GM23338 (cell line): ENCODE results near the gene OR8B12. TPM values are rescaled to one million over a fixed set of nuclear protein-coding genes. Genes with fewer than 3 reads are reported as not detected.

Experiments used
- ATAC-seq: fragments of 200-7000 bp; cut with Tn5 transposase; 3 replicates; pipeline ENCODE4 v1.9.1; 2020
- DNase-seq: peaks from one replicate; pipeline ENCODE4 v3.0.0-alpha.2; 2015; ENCODE audit warnings: low spot score
- H2AFZ ChIP-seq: fragments of 200-600 bp; sonication (generic); 2 replicates; pipeline ENCODE4 v1.8.0; 2016; ENCODE audit warnings: antibody characterized with exemption, mild to moderate bottlenecking, moderate library complexity
- H3F3A ChIP-seq: fragments of 200-600 bp; sonication (generic); replicated peaks from 2 replicates; pipeline ENCODE4 v1.8.0; 2017; ENCODE audit warnings: antibody characterized with exemption, mixed run types, low read depth
- H3K27ac ChIP-seq: fragments of 200-600 bp; sonication (generic); 2 replicates; pipeline ENCODE4 v1.6.1; 2016; ENCODE audit warnings: low read depth
- H3K27me3 ChIP-seq: fragments of 200-600 bp; sonication (generic); 2 replicates; pipeline ENCODE4 v1.8.0; 2016; ENCODE audit warnings: mild to moderate bottlenecking, mixed run types, moderate library complexity; ENCODE audit not compliant: insufficient read depth
- H3K36me3 ChIP-seq: fragments of 200-600 bp; sonication (generic); 2 replicates; pipeline ENCODE4 v1.8.0; 2016; ENCODE audit warnings: mild to moderate bottlenecking; ENCODE audit not compliant: insufficient read depth
- H3K4me1 ChIP-seq: fragments of 200-600 bp; sonication (generic); 2 replicates; pipeline ENCODE4 v1.8.0; 2016; ENCODE audit warnings: mild to moderate bottlenecking, moderate library complexity; ENCODE audit not compliant: insufficient read depth
- H3K4me2 ChIP-seq: fragments of 200-600 bp; sonication (generic); 2 replicates; pipeline ENCODE4 v1.7.1; 2017; ENCODE audit warnings: mixed run types
- H3K4me3 ChIP-seq: fragments of 200-600 bp; sonication (generic); 2 replicates; pipeline ENCODE4 v1.6.1; 2016; ENCODE audit warnings: mixed run types
- H3K79me2 ChIP-seq: fragments of 200-600 bp; sonication (generic); replicated peaks from 2 replicates; pipeline ENCODE4 v1.8.0; 2017; ENCODE audit warnings: mild to moderate bottlenecking; ENCODE audit not compliant: insufficient read depth
- H3K9me2 ChIP-seq: fragments of 200-600 bp; sonication (generic); 2 replicates; pipeline ENCODE4 v1.8.0; 2017; ENCODE audit not compliant: insufficient read depth
- H4K20me1 ChIP-seq: fragments of 200-600 bp; sonication (generic); replicated peaks from 2 replicates; pipeline ENCODE4 v1.8.0; 2017; ENCODE audit warnings: mild to moderate bottlenecking; ENCODE audit not compliant: insufficient read depth
- H3K27ac Mint-ChIP-seq: 2 replicates; pipeline ENCODE4 v1.8.0; 2020; ENCODE audit warnings: inconsistent platforms, mild to moderate bottlenecking, moderate library complexity, mixed read lengths
- H3K27me3 Mint-ChIP-seq: 3 replicates; pipeline ENCODE4 v1.8.0; 2022; ENCODE audit warnings: low read depth, mild to moderate bottlenecking, moderate library complexity, mixed read lengths, inconsistent platforms; ENCODE audit not compliant: insufficient read depth, poor library complexity
- H3K36me3 Mint-ChIP-seq: 3 replicates; pipeline ENCODE4 v1.8.0; 2021; ENCODE audit warnings: low read depth, mild to moderate bottlenecking, inconsistent platforms, moderate library complexity, mixed read lengths
- H3K4me1 Mint-ChIP-seq: 3 replicates; pipeline ENCODE4 v1.8.0; 2020; ENCODE audit warnings: mild to moderate bottlenecking, inconsistent platforms, mixed read lengths
- H3K4me3 Mint-ChIP-seq: 3 replicates; pipeline ENCODE4 v1.8.0; 2021; ENCODE audit warnings: moderate library complexity, mild to moderate bottlenecking, inconsistent platforms, mixed read lengths
- H3K9me3 Mint-ChIP-seq: 3 replicates; pipeline ENCODE4 v1.8.0; 2020; ENCODE audit warnings: moderate library complexity, mild to moderate bottlenecking, inconsistent platforms, mixed read lengths
- EZH2 ChIP-seq: fragments of 200-600 bp; sonication (generic); IDR thresholded peaks from one replicate; pipeline ENCODE4 v1.8.0; 2017; ENCODE audit warnings: antibody characterized with exemption, mild to moderate bottlenecking, low read depth; ENCODE audit not compliant: unreplicated experiment
- EZH2phosphoT487 ChIP-seq: fragments of 200-600 bp; sonication (generic); IDR thresholded peaks from one replicate; pipeline ENCODE4 v1.8.1; 2018; ENCODE audit warnings: antibody characterized with exemption; ENCODE audit not compliant: unreplicated experiment
- JUNB ChIP-seq: IDR thresholded peaks from one replicate; pipeline ENCODE4 v1.6.1; 2016; ENCODE audit warnings: antibody characterized with exemption; ENCODE audit not compliant: unreplicated experiment
- NANOG ChIP-seq: IDR thresholded peaks from 2 replicates; pipeline ENCODE4 v1.6.1; 2016; ENCODE audit warnings: antibody characterized with exemption, borderline replicate concordance
- ZNF114 ChIP-seq: fragments of 250-450 bp; sonication (Bioruptor Pico); IDR thresholded peaks from 2 replicates; pipeline ENCODE4 v1.5.0; 2020; ENCODE audit warnings: mild to moderate bottlenecking, moderate library complexity
- ZNF331 ChIP-seq: fragments of 250-450 bp; sonication (Bioruptor Pico); IDR thresholded peaks from 2 replicates; pipeline ENCODE4 v1.5.0; 2020; ENCODE audit warnings: low read depth, mild to moderate bottlenecking, moderate library complexity
- polyA plus RNA-seq: library from polyadenylated mRNA; unstranded; fragments of >200 nt; fragmentation: Nextera tagmentation; extraction: Ambion mirVana; gene quantifications from 2 replicates; pipeline ENCODE4 v1.2.1, GENCODE V29; 2016
- total RNA-seq: library from RNA; depleted of rRNA; stranded (reverse); fragments of >200 nt; shearing (Covaris generic); gene quantifications from 2 replicates; pipeline ENCODE4 v1.2.3, GENCODE V29; 2014
- TF ChIP-seq, protein P1 (sequence below): fragments of 250-450 bp; sonication (Bioruptor Pico); IDR thresholded peaks from 2 replicates; pipeline ENCODE4 v1.5.0; 2020; ENCODE audit warnings: mild to moderate bottlenecking, moderate library complexity
- TF ChIP-seq, protein P2 (sequence below): IDR thresholded peaks from one replicate; pipeline ENCODE4 v1.6.1; 2018; ENCODE audit warnings: antibody characterized with exemption; ENCODE audit not compliant: unreplicated experiment
- TF ChIP-seq, protein P3 (sequence below), 2 experiments: fragments of 200-600 bp in 1 of 2; sonication (generic) in 1 of 2; conservative IDR thresholded peaks; 2 replicates each; pipeline versions ENCODE4 v1.5.1 to v1.6.1; 2016 to 2017; ENCODE audit warnings: antibody characterized with exemption in 2 of 2, low read depth in 2 of 2, mild to moderate bottlenecking in 2 of 2, moderate library complexity in 1 of 2

The OR8B12 gene
- total and polyA plus RNA-seq, 2 experiments from 2014 or later, result not detected

DNA sequence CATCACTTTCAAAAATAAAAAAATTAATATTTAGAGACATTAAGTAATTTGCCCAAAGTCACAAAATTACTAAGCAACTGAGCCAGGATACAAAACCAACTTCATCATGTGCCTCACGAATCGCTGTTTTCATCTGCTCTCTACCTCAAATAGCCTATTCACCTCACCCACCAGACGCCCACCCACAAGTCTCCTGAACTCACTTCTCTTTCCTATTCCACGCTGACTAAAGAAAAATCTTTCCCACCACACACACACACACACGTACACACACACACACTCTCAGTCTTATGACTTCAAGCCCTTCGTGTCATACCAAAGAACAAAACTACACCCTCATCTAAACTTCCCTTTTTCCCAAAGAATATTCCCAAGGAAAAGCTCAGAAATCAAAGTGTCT, 2.2 kb downstream of the OR8B12 start:
- H3K9me3 Mint-ChIP-seq, result no peaks in the 10 kb centered on the region

DNA sequence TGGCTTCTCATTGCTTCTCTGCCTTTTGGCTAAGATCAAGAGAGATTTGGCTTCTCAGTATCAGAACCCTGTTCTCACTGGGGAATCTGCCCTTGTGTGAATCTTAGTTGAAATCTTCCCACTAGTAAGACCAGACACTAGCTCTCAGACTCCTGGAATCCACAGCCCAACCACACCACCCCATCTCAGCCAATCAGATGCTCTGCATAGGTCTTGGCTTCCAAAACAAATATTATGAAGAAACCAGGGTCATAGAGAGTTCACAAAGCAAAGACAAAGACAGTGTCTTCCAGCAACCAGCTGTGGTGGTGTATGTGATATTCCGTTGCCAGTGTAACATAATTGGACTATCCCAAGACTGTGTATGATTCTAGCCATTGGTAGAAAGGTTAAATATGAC, 5.4 kb downstream of the OR8B12 start:
- Histone ChIP-seq H3K27ac (no peak overlapping the region), H3K4me2 (no peak overlapping the region), H4K20me1 (no peaks in the 10 kb centered on the region), H3K4me3 (no peak overlapping the region), H2AFZ (no peak overlapping the region), H3K79me2 (no peaks in the 10 kb centered on the region), H3K4me1 (0 out of 2 replicates have a peak, but pooled peaks cover 3% of the 10 kb centered on the region), H3K36me3 (no peaks in the 10 kb centered on the region), H3K9me2 (peaks cover 14% of the 10 kb centered on the region), H3K27me3 (no peaks in the 10 kb centered on the region), H3F3A (no peaks in the 10 kb centered on the region)
- no peak overlapping the region for H3K4me3 Mint-ChIP-seq
- no peak for DNase-seq
- ATAC-seq, result no peak
- H3K36me3 Mint-ChIP-seq, result no peaks in the 10 kb centered on the region
- H3K27ac Mint-ChIP-seq, result no peak overlapping the region
- peaks cover 5% of the 10 kb centered on the region for H3K27me3 Mint-ChIP-seq
- H3K9me3 Mint-ChIP-seq, result no peaks in the 10 kb centered on the region
- H3K4me1 Mint-ChIP-seq, result peaks cover 12% of the 10 kb centered on the region
- TF ChIP-seq JUNB (no peak), EZH2phosphoT487 (no peak), ZNF331 (CRISPR knock-in tag) (no peak)
- TF ChIP-seq, protein P1, sequence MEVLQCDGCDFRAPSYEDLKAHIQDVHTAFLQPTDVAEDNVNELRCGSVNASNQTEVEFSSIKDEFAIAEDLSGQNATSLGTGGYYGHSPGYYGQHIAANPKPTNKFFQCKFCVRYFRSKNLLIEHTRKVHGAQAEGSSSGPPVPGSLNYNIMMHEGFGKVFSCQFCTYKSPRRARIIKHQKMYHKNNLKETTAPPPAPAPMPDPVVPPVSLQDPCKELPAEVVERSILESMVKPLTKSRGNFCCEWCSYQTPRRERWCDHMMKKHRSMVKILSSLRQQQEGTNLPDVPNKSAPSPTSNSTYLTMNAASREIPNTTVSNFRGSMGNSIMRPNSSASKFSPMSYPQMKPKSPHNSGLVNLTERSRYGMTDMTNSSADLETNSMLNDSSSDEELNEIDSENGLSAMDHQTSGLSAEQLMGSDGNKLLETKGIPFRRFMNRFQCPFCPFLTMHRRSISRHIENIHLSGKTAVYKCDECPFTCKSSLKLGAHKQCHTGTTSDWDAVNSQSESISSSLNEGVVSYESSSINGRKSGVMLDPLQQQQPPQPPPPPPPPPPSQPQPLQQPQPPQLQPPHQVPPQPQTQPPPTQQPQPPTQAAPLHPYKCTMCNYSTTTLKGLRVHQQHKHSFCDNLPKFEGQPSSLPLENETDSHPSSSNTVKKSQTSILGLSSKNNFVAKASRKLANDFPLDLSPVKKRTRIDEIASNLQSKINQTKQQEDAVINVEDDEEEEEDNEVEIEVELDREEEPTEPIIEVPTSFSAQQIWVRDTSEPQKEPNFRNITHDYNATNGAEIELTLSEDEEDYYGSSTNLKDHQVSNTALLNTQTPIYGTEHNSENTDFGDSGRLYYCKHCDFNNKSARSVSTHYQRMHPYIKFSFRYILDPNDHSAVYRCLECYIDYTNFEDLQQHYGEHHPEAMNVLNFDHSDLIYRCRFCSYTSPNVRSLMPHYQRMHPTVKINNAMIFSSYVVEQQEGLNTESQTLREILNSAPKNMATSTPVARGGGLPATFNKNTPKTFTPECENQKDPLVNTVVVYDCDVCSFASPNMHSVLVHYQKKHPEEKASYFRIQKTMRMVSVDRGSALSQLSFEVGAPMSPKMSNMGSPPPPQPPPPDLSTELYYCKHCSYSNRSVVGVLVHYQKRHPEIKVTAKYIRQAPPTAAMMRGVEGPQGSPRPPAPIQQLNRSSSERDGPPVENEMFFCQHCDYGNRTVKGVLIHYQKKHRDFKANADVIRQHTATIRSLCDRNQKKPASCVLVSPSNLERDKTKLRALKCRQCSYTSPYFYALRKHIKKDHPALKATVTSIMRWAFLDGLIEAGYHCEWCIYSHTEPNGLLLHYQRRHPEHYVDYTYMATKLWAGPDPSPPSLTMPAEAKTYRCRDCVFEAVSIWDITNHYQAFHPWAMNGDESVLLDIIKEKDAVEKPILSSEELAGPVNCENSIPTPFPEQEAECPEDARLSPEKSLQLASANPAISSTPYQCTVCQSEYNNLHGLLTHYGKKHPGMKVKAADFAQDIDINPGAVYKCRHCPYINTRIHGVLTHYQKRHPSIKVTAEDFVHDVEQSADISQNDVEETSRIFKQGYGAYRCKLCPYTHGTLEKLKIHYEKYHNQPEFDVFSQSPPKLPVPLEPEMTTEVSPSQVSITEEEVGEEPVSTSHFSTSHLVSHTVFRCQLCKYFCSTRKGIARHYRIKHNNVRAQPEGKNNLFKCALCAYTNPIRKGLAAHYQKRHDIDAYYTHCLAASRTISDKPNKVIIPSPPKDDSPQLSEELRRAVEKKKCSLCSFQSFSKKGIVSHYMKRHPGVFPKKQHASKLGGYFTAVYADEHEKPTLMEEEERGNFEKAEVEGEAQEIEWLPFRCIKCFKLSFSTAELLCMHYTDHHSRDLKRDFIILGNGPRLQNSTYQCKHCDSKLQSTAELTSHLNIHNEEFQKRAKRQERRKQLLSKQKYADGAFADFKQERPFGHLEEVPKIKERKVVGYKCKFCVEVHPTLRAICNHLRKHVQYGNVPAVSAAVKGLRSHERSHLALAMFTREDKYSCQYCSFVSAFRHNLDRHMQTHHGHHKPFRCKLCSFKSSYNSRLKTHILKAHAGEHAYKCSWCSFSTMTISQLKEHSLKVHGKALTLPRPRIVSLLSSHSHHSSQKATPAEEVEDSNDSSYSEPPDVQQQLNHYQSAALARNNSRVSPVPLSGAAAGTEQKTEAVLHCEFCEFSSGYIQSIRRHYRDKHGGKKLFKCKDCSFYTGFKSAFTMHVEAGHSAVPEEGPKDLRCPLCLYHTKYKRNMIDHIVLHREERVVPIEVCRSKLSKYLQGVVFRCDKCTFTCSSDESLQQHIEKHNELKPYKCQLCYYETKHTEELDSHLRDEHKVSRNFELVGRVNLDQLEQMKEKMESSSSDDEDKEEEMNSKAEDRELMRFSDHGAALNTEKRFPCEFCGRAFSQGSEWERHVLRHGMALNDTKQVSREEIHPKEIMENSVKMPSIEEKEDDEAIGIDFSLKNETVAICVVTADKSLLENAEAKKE (CRISPR knock-in tag), result no peak

More for the DNA sequence above, 2.2 kb downstream of the OR8B12 start:
- H3K27me3 ChIP-seq, result no peaks in the 10 kb centered on the region
- H4K20me1 ChIP-seq, result no peaks in the 10 kb centered on the region
- TF ChIP-seq EZH2 (no peak), ZNF331 (CRISPR knock-in tag) (no peak), EZH2phosphoT487 (no peak), NANOG (no peak), ZNF114 (CRISPR knock-in tag) (no peak)
- TF ChIP-seq, protein P2, sequence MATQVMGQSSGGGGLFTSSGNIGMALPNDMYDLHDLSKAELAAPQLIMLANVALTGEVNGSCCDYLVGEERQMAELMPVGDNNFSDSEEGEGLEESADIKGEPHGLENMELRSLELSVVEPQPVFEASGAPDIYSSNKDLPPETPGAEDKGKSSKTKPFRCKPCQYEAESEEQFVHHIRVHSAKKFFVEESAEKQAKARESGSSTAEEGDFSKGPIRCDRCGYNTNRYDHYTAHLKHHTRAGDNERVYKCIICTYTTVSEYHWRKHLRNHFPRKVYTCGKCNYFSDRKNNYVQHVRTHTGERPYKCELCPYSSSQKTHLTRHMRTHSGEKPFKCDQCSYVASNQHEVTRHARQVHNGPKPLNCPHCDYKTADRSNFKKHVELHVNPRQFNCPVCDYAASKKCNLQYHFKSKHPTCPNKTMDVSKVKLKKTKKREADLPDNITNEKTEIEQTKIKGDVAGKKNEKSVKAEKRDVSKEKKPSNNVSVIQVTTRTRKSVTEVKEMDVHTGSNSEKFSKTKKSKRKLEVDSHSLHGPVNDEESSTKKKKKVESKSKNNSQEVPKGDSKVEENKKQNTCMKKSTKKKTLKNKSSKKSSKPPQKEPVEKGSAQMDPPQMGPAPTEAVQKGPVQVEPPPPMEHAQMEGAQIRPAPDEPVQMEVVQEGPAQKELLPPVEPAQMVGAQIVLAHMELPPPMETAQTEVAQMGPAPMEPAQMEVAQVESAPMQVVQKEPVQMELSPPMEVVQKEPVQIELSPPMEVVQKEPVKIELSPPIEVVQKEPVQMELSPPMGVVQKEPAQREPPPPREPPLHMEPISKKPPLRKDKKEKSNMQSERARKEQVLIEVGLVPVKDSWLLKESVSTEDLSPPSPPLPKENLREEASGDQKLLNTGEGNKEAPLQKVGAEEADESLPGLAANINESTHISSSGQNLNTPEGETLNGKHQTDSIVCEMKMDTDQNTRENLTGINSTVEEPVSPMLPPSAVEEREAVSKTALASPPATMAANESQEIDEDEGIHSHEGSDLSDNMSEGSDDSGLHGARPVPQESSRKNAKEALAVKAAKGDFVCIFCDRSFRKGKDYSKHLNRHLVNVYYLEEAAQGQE, result no peak
- TF ChIP-seq, protein P3, sequence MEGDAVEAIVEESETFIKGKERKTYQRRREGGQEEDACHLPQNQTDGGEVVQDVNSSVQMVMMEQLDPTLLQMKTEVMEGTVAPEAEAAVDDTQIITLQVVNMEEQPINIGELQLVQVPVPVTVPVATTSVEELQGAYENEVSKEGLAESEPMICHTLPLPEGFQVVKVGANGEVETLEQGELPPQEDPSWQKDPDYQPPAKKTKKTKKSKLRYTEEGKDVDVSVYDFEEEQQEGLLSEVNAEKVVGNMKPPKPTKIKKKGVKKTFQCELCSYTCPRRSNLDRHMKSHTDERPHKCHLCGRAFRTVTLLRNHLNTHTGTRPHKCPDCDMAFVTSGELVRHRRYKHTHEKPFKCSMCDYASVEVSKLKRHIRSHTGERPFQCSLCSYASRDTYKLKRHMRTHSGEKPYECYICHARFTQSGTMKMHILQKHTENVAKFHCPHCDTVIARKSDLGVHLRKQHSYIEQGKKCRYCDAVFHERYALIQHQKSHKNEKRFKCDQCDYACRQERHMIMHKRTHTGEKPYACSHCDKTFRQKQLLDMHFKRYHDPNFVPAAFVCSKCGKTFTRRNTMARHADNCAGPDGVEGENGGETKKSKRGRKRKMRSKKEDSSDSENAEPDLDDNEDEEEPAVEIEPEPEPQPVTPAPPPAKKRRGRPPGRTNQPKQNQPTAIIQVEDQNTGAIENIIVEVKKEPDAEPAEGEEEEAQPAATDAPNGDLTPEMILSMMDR (conservative IDR thresholded peaks at IDR 0.05; ENCODE audit: low read depth in 2 of 2), result no peak
- Mint-ChIP-seq H3K27me3 (peaks cover 7% of the 10 kb centered on the region), H3K27ac (no peak overlapping the region), H3K36me3 (no peaks in the 10 kb centered on the region), H3K4me3 (no peak overlapping the region), H3K4me1 (peaks cover 14% of the 10 kb centered on the region)
- no peak overlapping the region for H2AFZ ChIP-seq
- H3K79me2 ChIP-seq, result no peaks in the 10 kb centered on the region
- ATAC-seq (no peak), DNase-seq (no peak)
- no peaks in the 10 kb centered on the region for H3F3A ChIP-seq
- H3K4me1 ChIP-seq, result peaks cover 10% of the 10 kb centered on the region
- H3K4me3 ChIP-seq, result no peak overlapping the region
- no peaks in the 10 kb centered on the region for H3K36me3 ChIP-seq
- peaks cover 10% of the 10 kb centered on the region for H3K9me2 ChIP-seq
- H3K4me2 ChIP-seq, result no peak overlapping the region
- no peak overlapping the region for H3K27ac ChIP-seq
